CD14-positive monocyte (primary cell): Measurements from ENCODE around the gene ABLIM3. TPM values are rescaled to one million over a fixed set of nuclear protein-coding genes. Genes with fewer than 3 reads are reported as not detected.

Experiments used
- DNase-seq, 3 donors: peaks; one replicate each; pipeline ENCODE4 v3.0.0-alpha.2; 2011 to 2022
- H2AFZ ChIP-seq: 2 replicates; pipeline ENCODE4 v1.6.0; 2012; ENCODE audit warnings: mild to moderate bottlenecking, low read depth, low read length, inconsistent platforms; ENCODE audit not compliant: insufficient read depth, poor library complexity, severe bottlenecking
- H3K27ac ChIP-seq, 2 donors: 1 replicate in 1 of 2; 2 replicates in 1 of 2; pipeline ENCODE4 v1.5.1; 2012 to 2013; ENCODE audit warnings: low read length in 2 of 2, control low read depth in 1 of 2, inconsistent platforms in 1 of 2, low read depth in 1 of 2, mild to moderate bottlenecking in 1 of 2
- H3K27me3 ChIP-seq, 2 donors: one replicate each; pipeline versions ENCODE4 v1.6.0 to v1.6.1; 2011 to 2013; ENCODE audit warnings: low read length in 2 of 2; ENCODE audit not compliant: control insufficient read depth in 2 of 2, insufficient read depth in 2 of 2
- H3K36me3 ChIP-seq, 2 donors: replicated peaks in 1 of 2; 1 replicate in 1 of 2; 2 replicates in 1 of 2; pipeline versions ENCODE4 v1.5.1 to v1.6.1; 2012 to 2013; ENCODE audit warnings: low read length in 2 of 2, control low read depth in 1 of 2, inconsistent platforms in 1 of 2, mild to moderate bottlenecking in 1 of 2; ENCODE audit not compliant: insufficient read depth in 2 of 2, control insufficient read depth in 1 of 2
- H3K4me1 ChIP-seq, 2 donors: 1 replicate in 1 of 2; 2 replicates in 1 of 2; pipeline versions ENCODE4 v1.5.1 to v1.6.1; 2012 to 2013; ENCODE audit warnings: low read length in 2 of 2, control low read depth in 1 of 2, inconsistent platforms in 1 of 2, mild to moderate bottlenecking in 1 of 2, moderate library complexity in 1 of 2; ENCODE audit not compliant: insufficient read depth in 2 of 2, control insufficient read depth in 1 of 2
- H3K4me2 ChIP-seq: replicated peaks from 2 replicates; pipeline ENCODE3; 2012; ENCODE audit warnings: low read length, moderate library complexity, mild to moderate bottlenecking; ENCODE audit not compliant: poor library complexity, severe bottlenecking; ENCODE audit errors: extremely low read depth
- H3K4me3 ChIP-seq, 3 experiments: fragments of 200-600 bp in 1 of 3; sonication (generic) in 1 of 3; replicated peaks in 1 of 3; 1 replicate in 2 of 3; 2 replicates in 1 of 3; pipeline ENCODE4 v1.5.1; 2011 to 2013; ENCODE audit warnings: low read length in 3 of 3, mild to moderate bottlenecking in 3 of 3, control low read depth in 2 of 3, low read depth in 2 of 3, inconsistent platforms in 1 of 3, moderate library complexity in 1 of 3
- H3K79me2 ChIP-seq: 2 replicates; pipeline ENCODE4 v1.6.0; 2012; ENCODE audit warnings: mild to moderate bottlenecking, control low read depth, inconsistent platforms, low read length, moderate library complexity; ENCODE audit not compliant: insufficient read depth
- H3K9ac ChIP-seq: 2 replicates; pipeline ENCODE4 v1.6.0; 2017; ENCODE audit warnings: low read length, mild to moderate bottlenecking; ENCODE audit not compliant: insufficient read depth, poor library complexity, severe bottlenecking
- H3K9me3 ChIP-seq, 2 donors: replicated peaks in 1 of 2; 1 replicate in 1 of 2; 2 replicates in 1 of 2; pipeline versions ENCODE4 v1.5.1 to v1.6.1; 2012 to 2013; ENCODE audit warnings: low read length in 2 of 2, control low read depth in 1 of 2; ENCODE audit not compliant: control insufficient read depth in 1 of 2, insufficient read depth in 1 of 2
- H4K20me1 ChIP-seq: 2 replicates; pipeline ENCODE4 v1.6.0; 2012; ENCODE audit warnings: mild to moderate bottlenecking, low read length, control low read depth, moderate library complexity; ENCODE audit not compliant: insufficient read depth
- H3K27ac Mint-ChIP-seq, 7 donors: one replicate each; pipeline ENCODE4 v1.8.0; 2020; ENCODE audit warnings: mild to moderate bottlenecking in 7 of 7, mixed read lengths in 7 of 7, moderate library complexity in 6 of 7, inconsistent platforms in 2 of 7
- H3K27me3 Mint-ChIP-seq, 3 donors: one replicate each; pipeline ENCODE4 v1.8.0; 2021 to 2022; ENCODE audit warnings: low read depth in 3 of 3, mild to moderate bottlenecking in 3 of 3, mixed read lengths in 3 of 3, moderate library complexity in 3 of 3, inconsistent platforms in 1 of 3
- H3K36me3 Mint-ChIP-seq, 2 donors: one replicate each; pipeline ENCODE4 v1.8.0; 2020; ENCODE audit warnings: mixed read lengths in 2 of 2, inconsistent platforms in 1 of 2, mild to moderate bottlenecking in 1 of 2
- H3K4me1 Mint-ChIP-seq: one replicate; pipeline ENCODE4 v1.8.0; 2020; ENCODE audit warnings: mild to moderate bottlenecking, mixed read lengths
- H3K4me3 Mint-ChIP-seq, 2 donors: one replicate each; pipeline ENCODE4 v1.8.0; 2020; ENCODE audit warnings: mild to moderate bottlenecking in 2 of 2, mixed read lengths in 2 of 2, moderate library complexity in 1 of 2
- H3K9me3 Mint-ChIP-seq, 7 donors: one replicate each; pipeline ENCODE4 v1.8.0; 2020 to 2022; ENCODE audit warnings: mixed read lengths in 7 of 7, mild to moderate bottlenecking in 6 of 7, moderate library complexity in 6 of 7, inconsistent platforms in 2 of 7
- CTCF ChIP-seq: fragments of 200-600 bp; IDR thresholded peaks from one replicate; pipeline ENCODE4 v1.8.0; 2022; ENCODE audit warnings: antibody characterized with exemption, mild to moderate bottlenecking
- WGBS: methylation state at CpG from one replicate; pipeline ENCODE4 v1.1.5; 2013; ENCODE audit warnings: missing lambda C conversion rate; ENCODE audit not compliant: insufficient coverage; 5-methylcytosine and 5-hydroxymethylcytosine counted together
- intact Hi-C, 2 donors: fragments of 100-400 bp; cut with micrococcal nuclease; formaldehyde crosslinking; loops; one replicate each; pipeline versions ENCODE4 v1.15.0 to v1.15.1; 2023
- polyA plus RNA-seq, 3 donors: library from polyadenylated mRNA; depleted of rRNA in 1 of 3; unstranded in 2 of 3; stranded (reverse) in 1 of 3; fragments of 300-500 nt in 2 of 3; fragments of >200 nt in 1 of 3; fragmentation: Illumina TruSeq in 2 of 3; gene quantifications; 1 replicate in 2 of 3; 2 replicates in 1 of 3; pipeline ENCODE4 v1.2.3, GENCODE V29; 2012 to 2021

ABLIM3 gene
- polyA plus RNA-seq, 3 donors: 0.22 to 0.74 TPM; not detected in 1

- 91% methylated on average over 7 of the region's 11 CpGs for WGBS
- no peak overlapping the region for H3K9ac ChIP-seq
- peaks cover 14% of the 10 kb centered on the region for H3K4me1 Mint-ChIP-seq
- H3K27me3 Mint-ChIP-seq: peaks cover 2 to 4% (median 2%) of the 10 kb centered on the region in 3 donors
- H3K27ac ChIP-seq: no peak overlapping the region
- TF ChIP-seq CTCF: no peak
- peaks cover 0 to 4% of the 10 kb centered on the region in 2 donors for H3K4me1 ChIP-seq
- intact Hi-C loops: no loop called here
- no peak overlapping the region for H3K27ac Mint-ChIP-seq
- H3K36me3 Mint-ChIP-seq: no peaks in the 10 kb centered on the region
- H3K79me2 ChIP-seq: no peaks in the 10 kb centered on the region
- no peak overlapping the region for H2AFZ ChIP-seq
- H3K4me3 Mint-ChIP-seq: no peak overlapping the region
- H3K9me3 ChIP-seq: no peaks in the 10 kb centered on the region
- H3K27me3 ChIP-seq: no peaks in the 10 kb centered on the region
- no peak overlapping the region for H3K4me2 ChIP-seq
- no peaks in the 10 kb centered on the region for H4K20me1 ChIP-seq
- H3K9me3 Mint-ChIP-seq: peaks cover 0 to 9% (median 3%) of the 10 kb centered on the region in 7 donors
- no peak for DNase-seq
- H3K36me3 ChIP-seq: no peaks in the 10 kb centered on the region
- no peak overlapping the region for H3K4me3 ChIP-seq
These were observed 142.6 kb downstream of the ABLIM3 start for GRCh38 chr5:149283626-149284480.

- Histone ChIP-seq H3K9ac (no peak overlapping the region), H3K4me3 (no peak overlapping the region), H3K4me2 (no peak overlapping the region), H3K4me1 (peaks cover 0 to 4% of the 10 kb centered on the region in 2 donors), H3K36me3 (no peaks in the 10 kb centered on the region), H3K79me2 (no peaks in the 10 kb centered on the region), H2AFZ (no peak overlapping the region), H3K27ac (no peak overlapping the region), H3K9me3 (no peaks in the 10 kb centered on the region), H3K27me3 (no peaks in the 10 kb centered on the region), H4K20me1 (no peaks in the 10 kb centered on the region)
- H3K4me1 Mint-ChIP-seq: peaks cover 17% of the 10 kb centered on the region
- peaks cover 0 to 12% (median 3%) of the 10 kb centered on the region in 7 donors for H3K9me3 Mint-ChIP-seq
- no peak overlapping the region for H3K27ac Mint-ChIP-seq
- H3K4me3 Mint-ChIP-seq: no peak overlapping the region
- TF ChIP-seq CTCF: no peak
- peak in 1 of 3 donors; percentile 40 for DNase-seq
- H3K36me3 Mint-ChIP-seq: no peaks in the 10 kb centered on the region
- intact Hi-C loops: no loop called here
- H3K27me3 Mint-ChIP-seq: peaks cover 2 to 4% (median 2%) of the 10 kb centered on the region in 3 donors
- WGBS: 13% methylated on average over 3 of the region's 5 CpGs
These were observed 143.2 kb downstream of the ABLIM3 start for GRCh38 chr5:149284501-149284900.
